ENCODE results near the gene PER1.

DNA sequence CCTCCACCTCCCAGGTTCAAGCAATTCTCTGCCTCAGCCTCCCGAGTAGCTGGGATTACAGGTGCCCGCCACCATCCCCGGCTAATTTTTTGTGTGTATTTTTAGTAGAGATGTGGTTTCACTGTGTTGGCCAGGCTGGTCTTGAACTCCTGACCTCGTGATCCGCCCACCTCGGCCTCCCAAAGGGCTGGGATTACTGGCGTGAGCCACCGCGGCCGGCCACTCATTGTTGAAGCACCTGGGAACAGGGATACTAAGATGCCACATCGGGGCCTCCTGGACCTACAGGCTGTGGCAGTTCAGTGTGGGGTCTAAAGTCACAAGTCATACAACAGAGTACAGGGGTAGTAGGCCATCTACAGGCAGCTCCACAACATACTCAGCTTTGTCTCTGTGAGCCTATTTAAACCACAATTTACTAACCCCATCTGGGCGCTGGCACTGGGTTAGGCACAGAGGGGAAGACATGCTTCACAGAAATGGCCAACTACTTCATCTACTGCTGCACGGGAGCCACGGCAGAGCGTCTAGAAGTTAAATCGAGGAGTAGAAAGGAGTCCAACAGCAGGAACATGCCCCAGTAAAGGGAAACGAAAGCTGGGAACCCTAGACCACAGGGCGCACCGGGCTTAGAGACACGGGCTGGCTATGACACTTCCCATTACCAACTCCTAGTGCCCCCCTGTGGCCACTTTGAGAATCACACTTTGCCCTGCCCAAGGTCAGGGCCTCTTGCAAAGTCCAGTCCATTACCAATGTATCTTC, 6.2 kb upstream of the PER1 start:
- TF ChIP-seq, protein P1, sequence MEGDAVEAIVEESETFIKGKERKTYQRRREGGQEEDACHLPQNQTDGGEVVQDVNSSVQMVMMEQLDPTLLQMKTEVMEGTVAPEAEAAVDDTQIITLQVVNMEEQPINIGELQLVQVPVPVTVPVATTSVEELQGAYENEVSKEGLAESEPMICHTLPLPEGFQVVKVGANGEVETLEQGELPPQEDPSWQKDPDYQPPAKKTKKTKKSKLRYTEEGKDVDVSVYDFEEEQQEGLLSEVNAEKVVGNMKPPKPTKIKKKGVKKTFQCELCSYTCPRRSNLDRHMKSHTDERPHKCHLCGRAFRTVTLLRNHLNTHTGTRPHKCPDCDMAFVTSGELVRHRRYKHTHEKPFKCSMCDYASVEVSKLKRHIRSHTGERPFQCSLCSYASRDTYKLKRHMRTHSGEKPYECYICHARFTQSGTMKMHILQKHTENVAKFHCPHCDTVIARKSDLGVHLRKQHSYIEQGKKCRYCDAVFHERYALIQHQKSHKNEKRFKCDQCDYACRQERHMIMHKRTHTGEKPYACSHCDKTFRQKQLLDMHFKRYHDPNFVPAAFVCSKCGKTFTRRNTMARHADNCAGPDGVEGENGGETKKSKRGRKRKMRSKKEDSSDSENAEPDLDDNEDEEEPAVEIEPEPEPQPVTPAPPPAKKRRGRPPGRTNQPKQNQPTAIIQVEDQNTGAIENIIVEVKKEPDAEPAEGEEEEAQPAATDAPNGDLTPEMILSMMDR (conservative IDR thresholded peaks at IDR 0.05; ENCODE audit: low read length): peak; percentile 80
- TF ChIP-seq EZH2phosphoT487 (IDR thresholded peaks at IDR 0.05; ENCODE audit: borderline replicate concordance): no peak

All from Loucy (cell line).